HFFc6 (cell line): ENCODE results near the gene TMEM18. TPM values are rescaled to one million over a fixed set of nuclear protein-coding genes. Genes with fewer than 3 reads are reported as not detected.

Experiments used
- DNase-seq: peaks from one replicate; pipeline ENCODE4 v3.0.0-alpha.2; 2018
- H3K27ac Mint-ChIP-seq: 2 replicates; pipeline ENCODE4 v1.8.0; 2020; ENCODE audit warnings: mild to moderate bottlenecking, mixed read lengths
- H3K27me3 Mint-ChIP-seq: 2 replicates; pipeline ENCODE4 v1.8.0; 2021; ENCODE audit warnings: mild to moderate bottlenecking, moderate library complexity, mixed read lengths; ENCODE audit not compliant: insufficient read depth
- H3K36me3 Mint-ChIP-seq: 2 replicates; pipeline ENCODE4 v1.8.0; 2021; ENCODE audit warnings: low read depth, mixed read lengths
- H3K4me1 Mint-ChIP-seq: 2 replicates; pipeline ENCODE4 v1.8.0; 2020; ENCODE audit warnings: low read depth, mixed read lengths
- H3K4me3 Mint-ChIP-seq: 2 replicates; pipeline ENCODE4 v1.8.0; 2020; ENCODE audit warnings: mild to moderate bottlenecking, moderate library complexity, mixed read lengths
- H3K9me3 Mint-ChIP-seq: 2 replicates; pipeline ENCODE4 v1.8.0; 2020; ENCODE audit warnings: mild to moderate bottlenecking, mixed read lengths
- total RNA-seq, 6 experiments: library from RNA; stranded (reverse); fragmentation: NEBNext Ultra II Directional; extraction: Animal tissue kit (Norgen Biotek cat#: 25700); gene quantifications; 2 replicates in 1 of 6; 3 replicates in 5 of 6; pipeline ENCODE4 v1.2.3, GENCODE V29; 2021
- TF ChIP-seq, protein P1 (sequence below): fragments of 200-600 bp; sonication (generic); IDR thresholded peaks from 2 replicates; pipeline ENCODE4 v1.5.0; 2021; ENCODE audit warnings: antibody characterized with exemption, mild to moderate bottlenecking

TMEM18 gene
- total RNA-seq, 6 experiments from 2014 or later = 24.6 to 28.5 (median 26.5) TPM

DNA sequence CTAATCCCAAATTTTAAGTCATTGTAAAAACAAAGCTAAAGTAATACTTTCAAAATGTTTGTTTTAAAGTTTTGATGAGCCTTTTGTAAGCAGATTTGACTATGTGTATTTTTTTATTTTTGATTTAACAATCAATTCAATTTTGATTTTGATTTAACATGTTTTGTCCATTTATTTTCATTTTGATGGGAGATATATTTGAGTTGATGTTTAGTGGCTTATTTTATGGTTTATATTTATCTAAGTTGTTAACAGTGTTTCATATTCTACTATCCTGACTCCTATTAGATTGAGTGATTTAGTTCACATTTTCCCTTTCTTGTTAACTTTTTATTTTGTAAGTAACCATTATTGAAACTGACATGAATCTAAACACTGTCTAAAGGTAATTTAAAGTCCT, 44.7 kb downstream of the TMEM18 start:
- DNase-seq = no peak
- H3K4me3 Mint-ChIP-seq = no peak overlapping the region
- TF ChIP-seq, protein P1, sequence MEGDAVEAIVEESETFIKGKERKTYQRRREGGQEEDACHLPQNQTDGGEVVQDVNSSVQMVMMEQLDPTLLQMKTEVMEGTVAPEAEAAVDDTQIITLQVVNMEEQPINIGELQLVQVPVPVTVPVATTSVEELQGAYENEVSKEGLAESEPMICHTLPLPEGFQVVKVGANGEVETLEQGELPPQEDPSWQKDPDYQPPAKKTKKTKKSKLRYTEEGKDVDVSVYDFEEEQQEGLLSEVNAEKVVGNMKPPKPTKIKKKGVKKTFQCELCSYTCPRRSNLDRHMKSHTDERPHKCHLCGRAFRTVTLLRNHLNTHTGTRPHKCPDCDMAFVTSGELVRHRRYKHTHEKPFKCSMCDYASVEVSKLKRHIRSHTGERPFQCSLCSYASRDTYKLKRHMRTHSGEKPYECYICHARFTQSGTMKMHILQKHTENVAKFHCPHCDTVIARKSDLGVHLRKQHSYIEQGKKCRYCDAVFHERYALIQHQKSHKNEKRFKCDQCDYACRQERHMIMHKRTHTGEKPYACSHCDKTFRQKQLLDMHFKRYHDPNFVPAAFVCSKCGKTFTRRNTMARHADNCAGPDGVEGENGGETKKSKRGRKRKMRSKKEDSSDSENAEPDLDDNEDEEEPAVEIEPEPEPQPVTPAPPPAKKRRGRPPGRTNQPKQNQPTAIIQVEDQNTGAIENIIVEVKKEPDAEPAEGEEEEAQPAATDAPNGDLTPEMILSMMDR = no peak
- H3K27me3 Mint-ChIP-seq = no peaks in the 10 kb centered on the region
- H3K36me3 Mint-ChIP-seq = no peaks in the 10 kb centered on the region
- H3K9me3 Mint-ChIP-seq = no peaks in the 10 kb centered on the region
- H3K4me1 Mint-ChIP-seq = no peaks in the 10 kb centered on the region
- H3K27ac Mint-ChIP-seq = no peak overlapping the region

DNA sequence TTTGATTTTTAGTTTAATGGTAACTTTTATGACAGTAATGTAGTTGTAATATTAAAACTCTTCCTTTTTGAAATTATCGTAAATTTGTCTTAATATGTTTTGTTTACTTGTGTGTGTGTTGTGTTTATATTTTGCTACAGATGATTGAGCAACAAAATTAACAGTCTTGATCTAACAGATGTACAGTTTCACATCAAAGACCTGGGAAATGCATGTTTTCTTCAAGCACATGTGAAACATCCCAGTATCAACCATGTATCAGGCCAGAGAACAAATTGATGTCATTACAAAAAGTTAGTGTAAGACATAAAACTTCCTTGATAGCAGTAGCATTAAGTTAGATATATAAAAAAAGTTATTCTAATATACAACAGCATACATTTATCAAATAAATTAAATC, 45.5 kb downstream of the TMEM18 start:
- H3K4me1 Mint-ChIP-seq = no peaks in the 10 kb centered on the region
- no peak overlapping the region for H3K4me3 Mint-ChIP-seq
- H3K27me3 Mint-ChIP-seq = no peaks in the 10 kb centered on the region; the same call in 1 of the 2 replicates
- TF ChIP-seq, protein P1 = no peak
- no peak for DNase-seq
- H3K27ac Mint-ChIP-seq = no peak overlapping the region
- H3K36me3 Mint-ChIP-seq = no peaks in the 10 kb centered on the region
- no peaks in the 10 kb centered on the region for H3K9me3 Mint-ChIP-seq

DNA sequence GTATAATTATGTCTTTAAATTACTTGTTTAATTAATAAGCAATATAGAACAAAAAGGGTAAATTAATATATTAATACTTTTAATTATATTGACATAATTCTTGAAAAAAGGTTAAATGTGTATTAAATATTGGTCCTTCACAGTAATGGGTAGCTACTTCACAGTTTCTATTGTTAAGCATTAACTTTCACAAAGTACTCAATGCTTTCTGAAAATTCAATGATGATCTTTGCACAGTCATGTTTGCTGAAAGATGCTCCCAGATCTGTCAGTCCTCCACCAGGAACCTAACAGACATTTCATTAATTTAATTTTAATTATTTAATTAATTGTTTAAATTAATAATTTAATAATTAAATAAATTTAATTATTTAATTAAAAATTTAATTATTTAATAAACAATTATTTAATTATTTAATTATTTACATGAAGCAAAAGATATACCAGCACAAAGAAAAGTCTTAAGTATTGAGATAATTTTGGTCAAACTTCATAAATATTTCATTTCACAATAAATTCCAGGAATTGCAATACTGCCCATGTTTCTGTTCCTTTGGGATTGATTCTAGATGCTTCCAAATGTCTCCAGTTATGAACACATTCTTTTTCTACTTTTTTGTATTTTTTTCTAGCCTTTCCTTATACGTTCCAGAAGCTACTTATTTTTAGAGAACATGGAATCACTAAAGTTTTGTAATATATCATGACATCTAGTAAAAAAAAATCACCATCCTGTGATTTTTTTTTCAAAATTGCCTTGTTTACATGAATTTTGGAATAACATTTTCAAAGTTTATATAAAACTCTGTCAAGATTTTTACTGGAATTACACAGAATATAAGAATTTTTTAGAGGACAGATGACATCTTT, 46.5 kb downstream of the TMEM18 start:
- no peaks in the 10 kb centered on the region; the same call in 1 of the 2 replicates for H3K27me3 Mint-ChIP-seq
- H3K4me1 Mint-ChIP-seq = no peaks in the 10 kb centered on the region
- no peaks in the 10 kb centered on the region for H3K36me3 Mint-ChIP-seq

DNA sequence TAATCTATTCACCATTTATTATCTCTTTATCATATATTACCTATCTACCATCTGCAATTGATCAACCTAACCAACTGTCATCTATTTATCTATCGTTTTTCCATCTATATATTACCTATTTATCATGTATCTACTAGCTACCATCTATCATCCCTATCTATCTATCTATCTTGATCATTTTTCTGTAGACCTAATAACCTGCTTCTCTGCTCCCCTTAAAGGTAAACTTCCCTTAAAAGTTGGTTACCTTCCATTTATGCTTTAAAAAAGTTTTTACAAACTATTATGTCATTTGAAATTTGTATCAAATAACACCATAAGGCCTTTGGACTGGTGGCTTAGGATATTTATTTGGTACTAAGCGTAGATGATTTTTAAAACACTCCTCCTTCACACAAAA, 47.2 kb downstream of the TMEM18 start:
- H3K4me1 Mint-ChIP-seq = no peaks in the 10 kb centered on the region

More for the DNA sequence above, 46.5 kb downstream of the TMEM18 start:
- no peak overlapping the region for H3K27ac Mint-ChIP-seq
- no peak overlapping the region for H3K4me3 Mint-ChIP-seq
- no peaks in the 10 kb centered on the region for H3K9me3 Mint-ChIP-seq
- DNase-seq = no peak
- TF ChIP-seq, protein P1 = no peak

DNA sequence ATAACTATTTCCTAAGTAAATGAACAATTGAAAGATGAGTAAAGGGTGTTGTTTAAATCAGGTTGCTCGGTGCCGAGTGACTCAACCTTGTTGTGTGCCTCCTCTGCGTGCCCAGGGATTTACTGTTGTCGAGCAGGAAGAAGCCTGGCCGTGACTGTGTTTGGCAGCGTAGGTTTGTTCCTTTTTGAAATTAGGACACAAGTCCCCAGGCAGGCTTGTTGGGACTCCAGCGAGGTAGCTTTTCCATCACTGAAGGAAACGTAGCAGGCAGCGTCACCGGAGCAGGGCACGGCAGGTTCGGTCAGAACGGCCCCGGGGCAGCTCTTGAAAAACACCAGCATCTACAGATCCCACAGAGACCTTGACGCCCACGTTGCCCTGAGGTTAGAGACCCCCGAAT, 48.6 kb downstream of the TMEM18 start:
- Mint-ChIP-seq H3K9me3 (peaks cover 3% of the 10 kb centered on the region; the same call in 1 of the 2 replicates), H3K36me3 (no peaks in the 10 kb centered on the region), H3K4me1 (no peaks in the 10 kb centered on the region), H3K4me3 (no peak overlapping the region), H3K27ac (no peak overlapping the region), H3K27me3 (no peaks in the 10 kb centered on the region; the same call in 1 of the 2 replicates)
- TF ChIP-seq, protein P1 = no peak
- no peak for DNase-seq

More for the DNA sequence above, 47.2 kb downstream of the TMEM18 start:
- TF ChIP-seq, protein P1 = no peak
- Mint-ChIP-seq H3K4me3 (no peak overlapping the region), H3K9me3 (peaks cover 1% of the 10 kb centered on the region; the same call in 1 of the 2 replicates), H3K27me3 (no peaks in the 10 kb centered on the region; the same call in 1 of the 2 replicates), H3K27ac (no peak overlapping the region), H3K36me3 (no peaks in the 10 kb centered on the region)
- DNase-seq = no peak
